ENCODE data around the gene ZNF74.
A peak's percentile ranks its signal among the peaks of the same experiment; 100 is the strongest.
"Not testable (repeated sequence)": the region's sequence is repeated elsewhere in the genome, so short reads cannot be mapped to it uniquely, and the experiment has no call there.

The ZNF74 gene

DNA sequence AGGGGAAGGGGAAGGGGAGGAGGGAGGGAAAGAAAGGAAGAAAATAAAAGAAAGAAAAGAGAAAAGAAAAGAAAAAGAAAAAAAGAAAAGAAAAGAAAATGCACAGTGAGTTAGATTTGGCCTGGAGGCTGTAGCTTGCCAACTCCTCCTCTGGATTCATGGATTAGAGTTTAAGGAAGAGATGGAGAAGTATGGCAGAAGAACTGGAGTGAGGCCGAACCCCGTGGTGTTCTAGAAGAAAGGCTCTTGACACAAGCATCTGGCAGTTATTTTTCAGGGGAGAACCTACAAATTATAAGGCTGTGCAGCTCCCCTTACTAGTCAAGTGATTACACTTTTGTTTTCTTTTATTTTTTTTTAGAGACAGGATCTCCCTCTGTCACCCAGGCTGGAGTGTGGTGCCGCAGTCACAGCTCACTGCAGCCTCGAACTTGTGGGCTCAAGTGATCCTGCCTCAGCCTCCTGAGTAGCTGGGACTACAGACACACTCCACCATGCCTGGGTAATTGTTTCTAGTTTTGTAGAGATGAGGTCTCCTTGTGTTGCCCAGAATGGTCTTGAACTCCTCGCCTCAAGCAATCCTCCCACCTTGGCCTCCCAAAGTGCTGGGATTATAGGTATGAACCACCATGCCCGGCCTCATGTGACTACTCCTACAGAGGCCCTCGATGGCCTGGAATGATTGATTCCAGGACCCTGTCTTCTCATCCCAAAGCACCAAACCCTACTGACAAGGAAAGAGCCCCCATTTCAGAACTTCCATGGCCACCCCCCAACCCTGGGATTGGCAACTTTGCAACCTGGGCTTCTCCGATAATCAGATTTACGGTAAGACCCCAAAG is 19.5 kb downstream of the ZNF74 start:
- peaks cover 2% of the 10 kb centered on the region; the same call in 1 of the 2 replicates for H3K27me3 ChIP-seq (ENCODE audit: insufficient read depth, low read length)
- H3K9ac ChIP-seq (ENCODE audit: low read depth, low read length), result no peak overlapping the region
- no peaks in the 10 kb centered on the region for H3K9me3 ChIP-seq (ENCODE audit: insufficient read depth, low read depth, low read length)
- no peak overlapping the region for H3K4me3 ChIP-seq (ENCODE audit: low read length)
- H3K36me3 ChIP-seq (ENCODE audit: insufficient read depth, low read length), result no peaks in the 10 kb centered on the region
- 97% methylated on average over 9 of the region's 9 CpGs for WGBS
- no peaks in the 10 kb centered on the region for H3K4me1 ChIP-seq (ENCODE audit: insufficient read depth, low read length)
- no peak overlapping the region for H3K27ac ChIP-seq (ENCODE audit: low read depth, low read length)

DNA sequence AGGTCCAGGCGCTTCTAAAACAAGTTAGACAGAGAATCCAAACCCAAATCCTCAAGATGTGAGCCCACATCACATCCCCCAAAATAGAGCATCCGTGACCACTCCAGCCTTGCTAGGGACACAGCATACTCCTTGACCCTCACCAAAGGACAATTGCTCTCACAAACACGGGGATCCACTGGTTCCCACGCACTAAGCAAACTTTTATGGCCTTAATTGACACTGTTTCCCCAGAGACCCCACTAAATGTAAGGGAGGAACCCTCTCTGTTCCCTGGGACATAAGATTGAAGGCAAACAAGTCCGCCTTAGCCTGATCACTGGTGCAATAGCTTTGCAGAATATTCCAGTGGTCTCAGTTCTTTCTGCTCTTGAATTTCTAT is 20.1 kb downstream of the ZNF74 start:
- H3K4me1 ChIP-seq (ENCODE audit: insufficient read depth, low read length), result no peaks in the 10 kb centered on the region
- no peak overlapping the region for H3K9ac ChIP-seq (ENCODE audit: low read depth, low read length)
- no peak overlapping the region for H3K4me3 ChIP-seq (ENCODE audit: low read length)
- H3K9me3 ChIP-seq (ENCODE audit: insufficient read depth, low read depth, low read length), result no peaks in the 10 kb centered on the region
- no peaks in the 10 kb centered on the region for H3K36me3 ChIP-seq (ENCODE audit: insufficient read depth, low read length)
- peaks cover 8% of the 10 kb centered on the region; the same call in 1 of the 2 replicates for H3K27me3 ChIP-seq (ENCODE audit: insufficient read depth, low read length)
- no peak overlapping the region for H3K27ac ChIP-seq (ENCODE audit: low read depth, low read length)
- 84% methylated on average over 5 of the region's 5 CpGs for WGBS

DNA sequence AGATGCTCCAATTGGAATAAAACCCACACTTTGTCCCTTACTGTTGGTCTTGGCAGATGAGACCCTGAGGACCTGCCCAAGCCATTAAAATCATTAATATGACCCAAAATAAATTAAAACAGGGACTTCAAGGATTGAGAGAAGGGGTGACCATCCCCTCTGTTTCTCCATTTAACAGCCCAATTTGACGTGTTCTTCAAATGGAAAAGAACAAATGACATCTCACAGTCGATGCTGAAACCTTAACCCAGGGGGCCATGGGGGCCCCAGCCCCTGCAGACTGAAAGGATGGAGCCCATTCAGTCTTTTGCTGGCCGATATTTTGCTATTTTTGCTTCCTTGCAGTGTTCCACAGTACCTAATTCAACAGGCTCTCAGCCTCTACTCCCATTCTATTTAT is 20.5 kb downstream of the ZNF74 start:
- Histone ChIP-seq H3K36me3 (ENCODE audit: insufficient read depth, low read length) (no peaks in the 10 kb centered on the region), H3K4me3 (ENCODE audit: low read length) (no peak overlapping the region), H3K9ac (ENCODE audit: low read depth, low read length) (no peak overlapping the region), H3K4me1 (ENCODE audit: insufficient read depth, low read length) (no peaks in the 10 kb centered on the region), H3K9me3 (ENCODE audit: insufficient read depth, low read depth, low read length) (no peaks in the 10 kb centered on the region), H3K27me3 (ENCODE audit: insufficient read depth, low read length) (peaks cover 9% of the 10 kb centered on the region; the same call in 1 of the 2 replicates), H3K27ac (ENCODE audit: low read depth, low read length) (no peak overlapping the region)
- WGBS, result 78% methylated on average over 3 of the region's 3 CpGs

- WGBS, result 92% methylated on average over 3 of the region's 3 CpGs
- H3K27me3 ChIP-seq (ENCODE audit: insufficient read depth, low read length); H3K36me3 ChIP-seq (ENCODE audit: insufficient read depth, low read length): not testable (repeated sequence)
These were observed 21.3 kb downstream of the ZNF74 start for GRCh38 chr22:20415241-20415640.

GRCh38 chr22:20415699-20416098 is 21.7 kb downstream of the ZNF74 start:
- H3K27me3 ChIP-seq (ENCODE audit: insufficient read depth, low read length); H3K4me3 ChIP-seq (ENCODE audit: low read length): not testable (repeated sequence)
- 89% methylated on average over 3 of the region's 3 CpGs for WGBS

More at GRCh38 chr22:20415241-20415640, 21.3 kb downstream of the ZNF74 start:
- not testable (repeated sequence) for H3K4me3 ChIP-seq (ENCODE audit: low read length); H3K9ac ChIP-seq (ENCODE audit: low read depth, low read length); H3K27ac ChIP-seq (ENCODE audit: low read depth, low read length); H3K9me3 ChIP-seq (ENCODE audit: insufficient read depth, low read depth, low read length); H3K4me1 ChIP-seq (ENCODE audit: insufficient read depth, low read length)

GRCh38 chr22:20418211-20418788 is 24.3 kb downstream of the ZNF74 start:
- no peaks in the 10 kb centered on the region for H3K9me3 ChIP-seq (ENCODE audit: insufficient read depth, low read depth, low read length)
- H3K27me3 ChIP-seq (ENCODE audit: insufficient read depth, low read length), result peaks cover 9% of the 10 kb centered on the region; the same call in 1 of the 2 replicates
- no peak overlapping the region for H3K27ac ChIP-seq (ENCODE audit: low read depth, low read length)
- H3K36me3 ChIP-seq (ENCODE audit: insufficient read depth, low read length), result no peaks in the 10 kb centered on the region
- H3K4me1 ChIP-seq (ENCODE audit: insufficient read depth, low read length), result no peaks in the 10 kb centered on the region
- peak overlapping the region; percentile 43; the same call in 1 of the 2 replicates for H3K9ac ChIP-seq (ENCODE audit: low read depth, low read length)
- 18% methylated on average over 42 of the region's 42 CpGs for WGBS
- peak overlapping the region; percentile 59 for H3K4me3 ChIP-seq (ENCODE audit: low read length)

More at GRCh38 chr22:20415699-20416098, 21.7 kb downstream of the ZNF74 start:
- not testable (repeated sequence) for H3K27ac ChIP-seq (ENCODE audit: low read depth, low read length); H3K9me3 ChIP-seq (ENCODE audit: insufficient read depth, low read depth, low read length); H3K4me1 ChIP-seq (ENCODE audit: insufficient read depth, low read length); H3K36me3 ChIP-seq (ENCODE audit: insufficient read depth, low read length); H3K9ac ChIP-seq (ENCODE audit: low read depth, low read length)

- Histone ChIP-seq H3K4me3 (ENCODE audit: low read length) (no peak overlapping the region), H3K9me3 (ENCODE audit: insufficient read depth, low read depth, low read length) (no peaks in the 10 kb centered on the region), H3K4me1 (ENCODE audit: insufficient read depth, low read length) (0 out of 2 replicates have a peak, but pooled peaks cover 5% of the 10 kb centered on the region), H3K36me3 (ENCODE audit: insufficient read depth, low read length) (no peaks in the 10 kb centered on the region), H3K27ac (ENCODE audit: low read depth, low read length) (no peak overlapping the region), H3K9ac (ENCODE audit: low read depth, low read length) (no peak overlapping the region), H3K27me3 (ENCODE audit: insufficient read depth, low read length) (peaks cover 9% of the 10 kb centered on the region; the same call in 1 of the 2 replicates)
- WGBS, result 100% methylated on average over 1 of the region's 2 CpGs
These were observed 25.7 kb downstream of the ZNF74 start for GRCh38 chr22:20419664-20419951.

DNA sequence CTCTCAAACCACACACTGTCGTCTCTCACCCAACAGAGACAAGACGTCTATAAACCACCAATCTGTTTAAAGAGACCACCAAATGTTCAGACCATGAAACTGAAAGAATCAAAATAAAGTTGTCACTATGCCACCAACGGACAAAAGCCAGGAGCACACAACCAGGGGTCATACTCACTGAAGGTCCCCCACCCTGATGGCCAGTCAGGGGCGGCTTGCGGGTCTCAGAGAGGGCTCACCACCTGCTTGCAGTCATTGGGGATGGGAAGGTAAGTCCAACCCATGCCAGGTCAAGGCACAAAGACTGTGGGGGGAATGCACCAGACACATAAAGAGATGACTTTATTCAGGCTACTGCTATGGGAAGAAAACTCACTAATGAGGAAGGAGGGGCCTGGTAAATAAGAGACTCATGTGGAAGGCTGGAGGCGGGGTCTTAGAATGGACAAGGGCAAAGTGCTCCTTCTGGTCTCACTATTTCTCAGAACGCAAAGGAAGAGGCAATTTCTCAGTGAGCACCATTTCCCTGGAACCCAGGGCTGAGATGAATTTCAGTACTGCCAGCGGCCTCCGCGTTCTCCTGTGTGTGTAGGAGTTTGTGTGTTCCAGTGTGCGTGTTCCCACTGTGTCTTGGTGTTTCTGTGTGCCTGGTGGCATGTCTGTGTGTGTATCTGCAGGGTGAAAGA is 26.3 kb downstream of the ZNF74 start:
- Histone ChIP-seq H3K9ac (ENCODE audit: low read depth, low read length) (no peak overlapping the region), H3K4me1 (ENCODE audit: insufficient read depth, low read length) (0 out of 2 replicates have a peak, but pooled peaks cover 5% of the 10 kb centered on the region), H3K27ac (ENCODE audit: low read depth, low read length) (no peak overlapping the region), H3K27me3 (ENCODE audit: insufficient read depth, low read length) (peaks cover 9% of the 10 kb centered on the region; the same call in 1 of the 2 replicates), H3K9me3 (ENCODE audit: insufficient read depth, low read depth, low read length) (no peaks in the 10 kb centered on the region), H3K4me3 (ENCODE audit: low read length) (no peak overlapping the region), H3K36me3 (ENCODE audit: insufficient read depth, low read length) (no peaks in the 10 kb centered on the region)
- WGBS, result 90% methylated on average over 11 of the region's 11 CpGs

DNA sequence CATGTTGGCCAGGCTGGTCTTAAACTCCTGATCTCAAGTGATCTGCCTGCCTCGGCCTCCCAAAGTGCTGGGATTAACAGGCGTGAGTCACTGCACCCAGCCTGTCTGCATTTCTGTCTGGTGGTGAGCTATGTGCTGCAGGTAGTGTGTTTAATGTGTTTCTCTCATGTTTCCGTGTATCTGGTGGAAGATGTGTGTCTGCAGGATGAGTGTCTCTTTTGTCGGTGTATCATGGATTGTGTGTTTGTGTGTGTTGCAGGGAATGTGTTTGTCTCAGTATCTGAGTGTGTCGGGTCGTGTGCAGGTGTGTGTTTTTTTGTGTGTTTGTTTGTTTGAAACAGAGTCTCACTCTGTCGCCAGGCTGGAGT is 27.5 kb downstream of the ZNF74 start:
- Histone ChIP-seq H3K4me1 (ENCODE audit: insufficient read depth, low read length) (0 out of 2 replicates have a peak, but pooled peaks cover 5% of the 10 kb centered on the region), H3K9me3 (ENCODE audit: insufficient read depth, low read depth, low read length) (no peaks in the 10 kb centered on the region), H3K27me3 (ENCODE audit: insufficient read depth, low read length) (peaks cover 12% of the 10 kb centered on the region), H3K36me3 (ENCODE audit: insufficient read depth, low read length) (no peaks in the 10 kb centered on the region), H3K9ac (ENCODE audit: low read depth, low read length) (no peak overlapping the region), H3K27ac (ENCODE audit: low read depth, low read length) (no peak overlapping the region), H3K4me3 (ENCODE audit: low read length) (no peak overlapping the region)
- WGBS, result 90% methylated on average over 7 of the region's 7 CpGs

DNA sequence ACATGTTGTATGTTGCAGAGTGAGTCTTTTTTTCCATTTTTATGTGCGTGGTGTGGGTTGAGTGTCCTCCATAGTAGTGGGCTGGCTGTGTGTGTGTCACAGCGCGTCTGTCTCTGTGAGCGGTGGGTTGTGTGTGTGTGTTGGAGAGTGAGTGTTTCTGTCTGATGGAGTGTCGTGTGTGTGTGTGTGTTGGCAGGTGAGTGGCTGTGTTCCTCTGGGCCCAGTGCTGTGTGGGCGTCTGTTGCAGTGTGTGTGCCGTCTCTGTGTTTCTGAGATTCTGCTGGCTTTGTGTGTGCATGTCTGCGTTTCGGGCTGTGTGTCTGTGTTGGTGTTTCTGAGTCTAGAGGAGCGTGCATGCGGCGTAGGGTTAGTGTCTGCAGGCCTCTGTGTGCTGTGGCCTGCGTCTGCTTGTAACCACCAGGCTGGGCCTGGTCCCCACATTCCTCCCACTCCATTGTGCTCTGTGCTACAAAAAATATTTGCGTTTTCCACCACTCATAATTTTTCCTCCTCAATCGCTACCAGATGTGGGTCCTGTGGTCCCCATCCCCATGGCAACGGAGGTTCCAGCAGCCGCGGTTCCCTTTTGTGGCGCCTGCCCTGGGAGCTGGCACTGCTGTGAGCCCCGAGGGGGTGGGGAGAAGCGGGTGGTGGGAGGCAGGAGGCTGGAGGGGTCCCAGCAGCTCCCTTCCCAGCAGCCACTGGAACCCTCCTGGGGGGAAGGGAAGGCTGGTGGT is 28.5 kb downstream of the ZNF74 start:
- Histone ChIP-seq H3K27me3 (ENCODE audit: insufficient read depth, low read length) (peaks cover 19% of the 10 kb centered on the region), H3K36me3 (ENCODE audit: insufficient read depth, low read length) (no peaks in the 10 kb centered on the region), H3K9me3 (ENCODE audit: insufficient read depth, low read depth, low read length) (no peaks in the 10 kb centered on the region), H3K27ac (ENCODE audit: low read depth, low read length) (no peak overlapping the region), H3K4me1 (ENCODE audit: insufficient read depth, low read length) (0 out of 2 replicates have a peak, but pooled peaks cover 5% of the 10 kb centered on the region), H3K9ac (ENCODE audit: low read depth, low read length) (no peak overlapping the region), H3K4me3 (ENCODE audit: low read length) (no peak overlapping the region)
- WGBS, result 92% methylated on average over 21 of the region's 21 CpGs
